ENCODE data around the gene KLHL21. TPM values are rescaled to one million over a fixed set of nuclear protein-coding genes. Genes with fewer than 3 reads are reported as not detected.

KLHL21 gene
- total and polyA plus RNA-seq, 9 of the 15 experiments (the other 6 are each of a cell fraction or from before 2014, with no cell fraction given): 2.1 to 42.1 (median 17.5) TPM

- Histone ChIP-seq H2AFZ (ENCODE audit: low read depth, low read length) (no peak overlapping the region), H4K20me1 (replicated peaks; ENCODE audit: control insufficient read depth, insufficient read depth, low read length) (no peaks in the 10 kb centered on the region), H3K36me3 (ENCODE audit: control insufficient read depth, insufficient read depth, low read length) (peaks cover 69% of the 10 kb centered on the region), H3K4me3 (no peak overlapping the region), H3K9me3 (replicated peaks; ENCODE audit: control insufficient read depth, insufficient read depth, low read depth, low read length) (no peaks in the 10 kb centered on the region), H3K9me1 (ENCODE audit: control insufficient read depth, insufficient read depth, low read length) (peaks cover 2% of the 10 kb centered on the region), H3K4me2 (ENCODE audit: insufficient read depth, low read length) (no peak overlapping the region), H3K4me1 (replicated peaks in 1 of 2; ENCODE audit: control insufficient read depth in 2 of 2, insufficient read depth in 2 of 2, low read length in 2 of 2) (no peaks in the 10 kb centered on the region; a peak in 1 of 5 replicates), H3K9ac (ENCODE audit: insufficient read depth in 1 of 2, low read depth in 2 of 2, low read length in 2 of 2) (no peak overlapping the region), H3K79me2 (ENCODE audit: control insufficient read depth, insufficient read depth, low read length) (no peaks in the 10 kb centered on the region; the same call in 2 of the 3 replicates), H3K27ac (ENCODE audit: extremely low read depth, low read depth, low read length) (no peak overlapping the region), H3K27me3 (ENCODE audit: control insufficient read depth in 2 of 2, insufficient read depth in 2 of 2, low read length in 2 of 2) (no peaks in the 10 kb centered on the region)
- no peak for TF ChIP-seq ZNF584 (CRISPR knock-in tag; IDR thresholded peaks at IDR 0.05; ENCODE audit: low read depth)
- TF ChIP-seq U2AF1 (optimal IDR thresholded peaks at IDR 0.05; ENCODE audit: low read depth, low read length): no peak
- TF ChIP-seq MTF1 (CRISPR knock-in tag; IDR thresholded peaks at IDR 0.05; ENCODE audit: borderline replicate concordance): no peak
- TF ChIP-seq, protein P1, sequence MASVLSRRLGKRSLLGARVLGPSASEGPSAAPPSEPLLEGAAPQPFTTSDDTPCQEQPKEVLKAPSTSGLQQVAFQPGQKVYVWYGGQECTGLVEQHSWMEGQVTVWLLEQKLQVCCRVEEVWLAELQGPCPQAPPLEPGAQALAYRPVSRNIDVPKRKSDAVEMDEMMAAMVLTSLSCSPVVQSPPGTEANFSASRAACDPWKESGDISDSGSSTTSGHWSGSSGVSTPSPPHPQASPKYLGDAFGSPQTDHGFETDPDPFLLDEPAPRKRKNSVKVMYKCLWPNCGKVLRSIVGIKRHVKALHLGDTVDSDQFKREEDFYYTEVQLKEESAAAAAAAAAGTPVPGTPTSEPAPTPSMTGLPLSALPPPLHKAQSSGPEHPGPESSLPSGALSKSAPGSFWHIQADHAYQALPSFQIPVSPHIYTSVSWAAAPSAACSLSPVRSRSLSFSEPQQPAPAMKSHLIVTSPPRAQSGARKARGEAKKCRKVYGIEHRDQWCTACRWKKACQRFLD (CRISPR knock-in tag; IDR thresholded peaks at IDR 0.05): no peak
- TF ChIP-seq, protein P2, sequence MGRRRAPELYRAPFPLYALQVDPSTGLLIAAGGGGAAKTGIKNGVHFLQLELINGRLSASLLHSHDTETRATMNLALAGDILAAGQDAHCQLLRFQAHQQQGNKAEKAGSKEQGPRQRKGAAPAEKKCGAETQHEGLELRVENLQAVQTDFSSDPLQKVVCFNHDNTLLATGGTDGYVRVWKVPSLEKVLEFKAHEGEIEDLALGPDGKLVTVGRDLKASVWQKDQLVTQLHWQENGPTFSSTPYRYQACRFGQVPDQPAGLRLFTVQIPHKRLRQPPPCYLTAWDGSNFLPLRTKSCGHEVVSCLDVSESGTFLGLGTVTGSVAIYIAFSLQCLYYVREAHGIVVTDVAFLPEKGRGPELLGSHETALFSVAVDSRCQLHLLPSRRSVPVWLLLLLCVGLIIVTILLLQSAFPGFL (CRISPR knock-in tag; IDR thresholded peaks at IDR 0.05): no peak
- no peak for TF ChIP-seq RBM14 (IDR thresholded peaks at IDR 0.05; ENCODE audit: borderline replicate concordance, insufficient read depth, low read depth, low read length)
- no peak for ATAC-seq
- BruUV-seq (replicated peaks): no TSS peak
- FAIRE-seq: no peak
- intact Hi-C loops (cut with micrococcal nuclease): no loop called here
- no peak for DNase-seq (ENCODE audit: extremely low read depth in 1 of 4, low spot score in 3 of 4)
- in situ Hi-C loops (cut with MboI): no loop called here
- POLR2A ChIA-PET: interaction anchor here (0.7 to 1.2 kb wide), 6 partner anchors 15 to 250 kb away, joined by 3 to 4 read pairs (median 3); no protein-coding TSS in a partner anchor
- CTCF ChIA-PET (ENCODE audit: low intra/inter-chr PET ratio): no interaction called here
- 97% methylated on average over 13 of the region's 17 CpGs for WGBS (ENCODE audit: insufficient coverage, low coverage, missing lambda C conversion rate)
Measured at GRCh38 chr1:6651909-6652308, 49.2 kb upstream of the KLHL21 start.
